ENCODE measurements around the gene HMBS. TPM values are rescaled to one million over a fixed set of nuclear protein-coding genes. Genes with fewer than 3 reads are reported as not detected.

The HMBS gene
- total RNA-seq, 1 donor from 2014 or later, result 30.1 TPM

- DNase-seq (ENCODE audit: low spot score), result peak; percentile 98
These were observed 17.1 kb upstream of the HMBS start, which contains the start of gene VPS11 for GRCh38 chr11:119067371-119068222. Gene VPS11 (plus strand): TSS chr11:119067818. CDS start chr11:119067824, 6 bp downstream.

- DNase-seq (ENCODE audit: low spot score), result no peak
These were observed 6.8 kb upstream of the HMBS start for GRCh38 chr11:119077839-119078238.

GRCh38 chr11:119078675-119079420 lies 5.8 kb upstream of the HMBS start:
- no peak for DNase-seq (ENCODE audit: low spot score)

- no peak for DNase-seq (ENCODE audit: low spot score)
These were observed 2.9 kb upstream of the HMBS start for GRCh38 chr11:119081682-119082260.

GRCh38 chr11:119085437-119085847 lies 761 bp downstream of the HMBS start:
- DNase-seq (ENCODE audit: low spot score), result no peak

GRCh38 chr11:119087123-119087522 lies 2.4 kb downstream of the HMBS start:
- no peak for DNase-seq (ENCODE audit: low spot score)

- DNase-seq (ENCODE audit: low spot score), result no peak
These were observed 3.1 kb downstream of the HMBS start for GRCh38 chr11:119087747-119088241.

- DNase-seq (ENCODE audit: low spot score), result no peak
These were observed 3.7 kb downstream of the HMBS start for GRCh38 chr11:119088406-119088805.

GRCh38 chr11:119089319-119089718 lies 4.6 kb downstream of the HMBS start:
- no peak for DNase-seq (ENCODE audit: low spot score)

GRCh38 chr11:119091178-119091577 lies 6.5 kb downstream of the HMBS start:
- DNase-seq (ENCODE audit: low spot score), result peak; percentile 85

GRCh38 chr11:119091966-119092879 lies 7.5 kb downstream of the HMBS start:
- DNase-seq (ENCODE audit: low spot score), result no peak

GRCh38 chr11:119092880-119093842 lies 8.5 kb downstream of the HMBS start:
- no peak for DNase-seq (ENCODE audit: low spot score)

- DNase-seq (ENCODE audit: low spot score), result peak; percentile 69
These were observed 9.5 kb downstream of the HMBS start for GRCh38 chr11:119093942-119094815.

GRCh38 chr11:119094816-119095065 lies 10.1 kb downstream of the HMBS start:
- DNase-seq (ENCODE audit: low spot score), result peak; percentile 88

GRCh38 chr11:119095066-119095880 lies 10.6 kb downstream of the HMBS start:
- peak; percentile 100 for DNase-seq (ENCODE audit: low spot score)

GRCh38 chr11:119099711-119100110 lies 15.0 kb downstream of the HMBS start:
- DNase-seq (ENCODE audit: low spot score), result no peak

GRCh38 chr11:119100246-119100970 lies 15.7 kb downstream of the HMBS start:
- DNase-seq (ENCODE audit: low spot score), result no peak

Data from umbilical cord (tissue), 2 donors.